ENCODE results near the gene ZFY.

GRCh38 chrY:2952912-2953311 lies 17.7 kb downstream of the ZFY start:
- no peak for TF ChIP-seq ZC3H10 (CRISPR knock-in tag; IDR thresholded peaks at IDR 0.05)
- no peak for TF ChIP-seq BACH2 (CRISPR knock-in tag; IDR thresholded peaks at IDR 0.05; ENCODE audit: borderline replicate concordance)
- no peak for TF ChIP-seq PATZ1 (CRISPR knock-in tag; IDR thresholded peaks at IDR 0.05; ENCODE audit: borderline replicate concordance)
- no peak for TF ChIP-seq ZNF565 (CRISPR knock-in tag; conservative IDR thresholded peaks at IDR 0.05; ENCODE audit: low read depth)
- TF ChIP-seq ZFP30 (CRISPR knock-in tag; IDR thresholded peaks at IDR 0.05), result no peak
- TF ChIP-seq TCF4 (CRISPR knock-in tag; IDR thresholded peaks at IDR 0.05; ENCODE audit: borderline replicate concordance), result no peak
- no peak for TF ChIP-seq ESRRG (CRISPR knock-in tag; IDR thresholded peaks at IDR 0.05)
- no peak for TF ChIP-seq ARNTL (CRISPR knock-in tag; IDR thresholded peaks at IDR 0.05; ENCODE audit: borderline replicate concordance, low read depth)
- TF ChIP-seq ZNF8 (CRISPR knock-in tag; IDR thresholded peaks at IDR 0.05), result no peak
- TF ChIP-seq POU6F1 (CRISPR knock-in tag; IDR thresholded peaks at IDR 0.05; ENCODE audit: borderline replicate concordance, low read depth), result no peak
- TF ChIP-seq ZNF70 (CRISPR knock-in tag; IDR thresholded peaks at IDR 0.05), result no peak
- no peak for TF ChIP-seq TOX (CRISPR knock-in tag; IDR thresholded peaks at IDR 0.05; ENCODE audit: borderline replicate concordance)

Data from SK-N-SH treated with all-trans-retinoic acid at 6 μM for 48 hours (cell line).